Midbrain (tissue), 1 donor: ENCODE measurements around the gene TSEN15.

ENCODE experiments used
- DNase-seq: peaks from one replicate; lab custom pipeline; 2025; lab: John Stamatoyannopoulos, UW

Gene TSEN15

GRCh38 chr1:184101571-184101970, 50.0 kb downstream of the TSEN15 start:
- DNase-seq, result no peak

DNA sequence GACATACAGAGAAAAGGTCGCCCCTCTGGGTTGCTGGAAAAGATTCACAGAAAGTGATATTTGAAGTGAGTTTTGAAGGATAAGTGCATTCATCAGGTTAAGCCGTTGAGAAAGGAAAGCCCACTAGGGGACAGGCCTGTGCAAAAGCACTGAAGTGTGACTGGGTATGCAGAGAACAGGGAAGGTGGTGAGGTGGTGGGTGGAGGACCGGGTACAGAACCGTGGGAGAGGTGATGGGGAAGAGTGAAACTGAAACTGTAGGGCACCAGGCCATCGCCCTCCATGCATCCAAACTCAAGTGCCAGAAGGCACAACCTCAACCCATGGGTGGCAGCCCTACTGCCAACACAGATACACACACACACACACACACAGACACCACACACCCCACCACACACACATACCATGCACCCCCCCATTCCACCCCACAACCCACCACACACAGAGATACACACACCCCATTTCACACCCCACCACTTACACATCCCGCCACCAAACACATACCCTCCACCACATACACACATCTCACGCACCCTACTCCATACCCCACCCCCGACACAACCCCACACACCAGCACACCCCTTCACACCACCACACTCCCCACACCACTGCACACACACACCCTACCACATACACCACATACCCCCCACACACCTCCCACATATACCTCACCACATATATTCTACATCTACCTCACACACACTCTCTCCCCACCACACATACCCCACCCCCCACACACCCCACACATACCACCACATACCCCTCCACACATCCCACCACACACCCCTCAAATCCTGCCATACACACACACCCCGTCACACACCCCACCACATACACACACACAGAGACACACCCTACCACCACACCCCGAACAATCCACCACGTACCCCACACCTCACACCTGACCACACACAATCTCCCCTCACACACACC, 59.0 kb downstream of the TSEN15 start:
- DNase-seq, result no peak

DNA sequence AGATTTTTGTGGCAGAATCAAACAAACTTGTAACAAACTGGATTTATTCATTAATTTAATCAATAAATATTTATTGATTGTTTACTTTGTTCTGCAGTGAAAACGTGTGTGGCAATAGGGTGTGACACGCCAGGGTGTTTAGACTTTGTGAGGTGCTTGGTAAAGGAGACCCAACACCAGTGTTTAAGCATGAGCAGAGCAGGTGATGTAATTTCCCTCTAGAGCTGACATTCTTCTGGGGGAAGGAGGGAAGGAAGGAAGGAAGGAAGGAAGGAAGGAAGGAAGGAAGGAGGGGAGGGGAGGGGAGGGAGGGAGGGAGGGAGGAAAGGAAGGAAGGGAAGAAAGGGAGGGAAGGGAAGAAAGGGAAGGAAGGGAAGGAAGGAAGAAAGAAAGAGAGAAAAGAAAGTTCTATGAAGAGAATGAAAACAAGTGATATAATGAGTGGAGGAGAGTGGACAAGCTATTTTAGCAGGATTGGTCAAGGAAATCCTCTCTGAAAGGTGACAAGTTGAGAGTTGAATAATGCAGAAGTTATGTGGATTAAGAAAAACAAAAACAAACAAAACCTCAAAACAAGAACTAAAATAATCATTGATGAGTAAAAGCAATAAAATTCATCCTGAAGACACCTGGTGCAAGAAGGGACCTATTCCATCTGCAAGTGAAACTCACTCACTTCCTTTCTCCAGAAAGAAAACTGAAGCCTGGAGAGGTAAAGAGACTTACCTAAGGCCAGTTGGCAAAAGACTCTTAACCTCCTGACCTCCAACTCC, 60.8 kb downstream of the TSEN15 start:
- no peak for DNase-seq

DNA sequence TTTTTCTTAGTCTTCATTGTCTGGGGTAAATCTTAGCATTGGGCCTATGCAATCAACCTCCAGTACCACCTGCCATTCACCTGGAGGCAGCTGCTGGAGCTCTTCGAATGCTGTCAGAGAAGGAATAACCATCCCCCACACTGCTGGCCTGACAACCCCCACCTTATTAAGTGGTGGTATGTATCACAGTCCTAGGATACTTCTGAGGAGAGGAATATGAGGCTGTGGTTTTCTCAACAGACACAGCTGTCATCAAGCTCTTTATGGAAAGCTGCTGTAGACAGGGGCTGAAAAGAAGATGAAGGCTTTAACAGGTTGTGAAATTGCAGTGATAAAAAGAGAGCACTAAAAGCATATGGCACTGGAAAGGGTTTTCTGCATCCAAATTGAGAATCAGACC, 61.7 kb downstream of the TSEN15 start:
- no peak for DNase-seq

DNA sequence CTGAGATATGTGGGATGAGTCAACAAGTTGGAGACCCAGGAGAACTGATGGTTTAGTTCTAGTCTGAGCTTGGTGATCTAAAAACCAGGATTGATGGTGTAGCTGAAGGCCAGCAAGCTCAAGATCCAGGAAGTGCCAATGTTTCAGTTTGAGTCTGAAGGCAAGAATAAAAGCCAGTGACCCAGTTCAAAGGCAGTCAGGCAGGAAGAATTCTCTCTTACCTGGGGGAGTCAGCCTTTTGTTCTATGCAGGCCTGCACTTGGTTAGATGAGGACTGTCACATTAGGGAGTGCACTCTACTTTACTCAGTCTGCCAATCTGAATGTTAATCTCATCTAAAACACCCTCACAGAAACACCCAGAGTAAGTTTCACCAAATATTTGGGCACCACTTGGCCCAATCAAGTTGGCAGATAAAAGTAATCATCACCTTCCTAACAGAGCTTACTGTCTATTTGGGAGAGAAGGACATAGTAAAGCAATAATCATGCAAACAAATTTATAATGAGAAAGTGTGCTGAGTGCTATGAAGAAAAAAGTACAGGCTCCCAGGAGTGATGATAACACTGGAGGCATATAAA, 63.4 kb downstream of the TSEN15 start:
- DNase-seq, result no peak

DNA sequence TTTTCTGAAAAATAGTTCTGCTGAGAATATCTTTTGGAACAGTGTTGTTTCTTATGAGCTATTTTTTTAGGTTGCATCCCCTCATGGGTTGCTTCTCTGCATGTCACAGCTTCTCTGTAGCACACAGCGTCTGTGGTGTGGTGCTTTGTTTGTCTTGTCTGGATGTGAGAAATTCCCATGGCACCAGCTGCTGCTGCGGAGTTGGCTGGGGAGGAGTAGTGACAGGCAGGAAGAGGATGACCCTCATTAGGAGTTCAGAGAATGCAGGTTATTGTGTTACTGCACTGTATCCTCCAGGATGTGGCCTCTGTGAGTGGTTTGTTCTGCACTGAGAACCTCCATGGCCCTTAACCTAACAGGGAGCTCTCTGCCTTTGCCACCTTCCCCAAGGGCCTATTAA, 64.8 kb downstream of the TSEN15 start:
- DNase-seq, result no peak

DNA sequence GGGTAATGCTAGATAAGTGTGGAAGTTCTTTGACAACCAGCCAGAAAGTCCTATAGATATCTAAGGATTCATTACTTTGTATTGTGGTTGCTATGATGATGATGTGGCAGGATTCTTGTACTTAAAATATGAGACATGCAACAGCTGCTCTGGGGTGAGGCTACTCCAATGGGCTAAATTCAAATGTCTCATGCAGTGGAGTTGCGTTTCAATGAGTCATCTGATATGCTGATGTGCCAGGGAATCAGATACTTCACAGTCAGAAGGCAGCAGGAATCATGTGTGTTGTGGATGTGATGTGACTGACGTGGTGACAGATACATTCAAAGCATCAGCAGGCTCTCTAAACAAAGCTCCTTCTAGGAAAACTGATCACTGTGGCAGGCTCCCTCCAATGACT, 66.5 kb downstream of the TSEN15 start:
- DNase-seq, result no peak
